RWPE2 (cell line): Measurements from ENCODE around the gene MYO3B.
"Not testable (repeated sequence)": the region's sequence is repeated elsewhere in the genome, so short reads cannot be mapped to it uniquely, and the experiment has no call there.

ENCODE experiments used
- ATAC-seq: fragments of 200-7000 bp; cut with Tn5 transposase; 3 replicates; pipeline ENCODE4 v1.9.1; 2021; ENCODE audit warnings: low read depth
- DNase-seq: peaks from one replicate; pipeline ENCODE4 v3.0.0-alpha.2; 2020; ENCODE audit warnings: low spot score
- H3K27ac ChIP-seq: fragments of 450-650 bp; 2 replicates; pipeline ENCODE4 v1.5.1; 2017; ENCODE audit warnings: mild to moderate bottlenecking; ENCODE audit not compliant: poor library complexity, severe bottlenecking
- H3K27me3 ChIP-seq: fragments of 250-450 bp; sonication (Bioruptor Pico); 2 replicates; pipeline ENCODE4 v1.5.1; 2021; ENCODE audit warnings: mild to moderate bottlenecking, moderate library complexity; ENCODE audit not compliant: insufficient read depth, poor library complexity, severe bottlenecking
- H3K36me3 ChIP-seq: fragments of 250-450 bp; sonication (Bioruptor Pico); 2 replicates; pipeline ENCODE4 v1.5.1; 2020; ENCODE audit warnings: low read depth, mild to moderate bottlenecking, moderate library complexity
- H3K4me1 ChIP-seq: fragments of 250-450 bp; sonication (Bioruptor Pico); 2 replicates; pipeline ENCODE4 v1.5.1; 2021; ENCODE audit warnings: mild to moderate bottlenecking, moderate library complexity; ENCODE audit not compliant: insufficient read depth, poor library complexity, severe bottlenecking
- H3K4me3 ChIP-seq: fragments of 250-450 bp; sonication (Bioruptor Pico); 2 replicates; pipeline ENCODE4 v1.5.1; 2021; ENCODE audit warnings: mild to moderate bottlenecking, moderate library complexity; ENCODE audit not compliant: severe bottlenecking
- H3K9me3 ChIP-seq: fragments of 250-450 bp; sonication (Bioruptor Pico); 2 replicates; pipeline ENCODE4 v1.5.1; 2021; ENCODE audit warnings: mild to moderate bottlenecking, moderate library complexity; ENCODE audit not compliant: severe bottlenecking
- CTCF ChIP-seq: fragments of 450-650 bp; IDR thresholded peaks from one replicate; pipeline ENCODE4 v1.5.1; 2017; ENCODE audit warnings: mild to moderate bottlenecking, moderate library complexity; ENCODE audit not compliant: poor library complexity, severe bottlenecking

MYO3B gene

DNA sequence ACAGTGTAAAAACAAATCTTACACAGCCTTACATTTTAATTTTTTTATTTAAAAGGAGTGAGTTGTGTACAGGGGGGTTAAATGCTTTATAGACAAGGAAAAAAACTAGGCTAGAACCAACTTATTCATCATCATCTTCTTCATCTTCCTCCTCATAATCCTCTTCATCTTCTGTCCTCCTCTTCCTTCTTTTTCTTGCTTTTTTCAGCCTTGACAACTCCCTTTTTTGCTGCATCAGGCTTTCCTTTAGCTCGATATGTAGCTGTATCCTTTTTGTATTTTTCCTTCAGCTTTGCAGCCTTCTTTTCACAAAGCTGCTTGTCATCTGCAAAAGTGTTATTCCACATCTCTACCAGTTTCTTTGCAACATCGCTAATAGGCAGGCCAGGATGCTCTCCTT is 423.5 kb downstream of the MYO3B start:
- ATAC-seq: no peak
- no peaks in the 10 kb centered on the region for H3K9me3 ChIP-seq
- no peak for DNase-seq

GRCh38 chr2:170605862-170606261 is 427.9 kb downstream of the MYO3B start:
- ATAC-seq: no peak

More for the DNA sequence above, 423.5 kb downstream of the MYO3B start:
- no peak for TF ChIP-seq CTCF
- Histone ChIP-seq H3K27me3 (no peaks in the 10 kb centered on the region), H3K4me3 (no peak overlapping the region), H3K36me3 (no peaks in the 10 kb centered on the region), H3K4me1 (no peaks in the 10 kb centered on the region), H3K27ac (no peak overlapping the region)

DNA sequence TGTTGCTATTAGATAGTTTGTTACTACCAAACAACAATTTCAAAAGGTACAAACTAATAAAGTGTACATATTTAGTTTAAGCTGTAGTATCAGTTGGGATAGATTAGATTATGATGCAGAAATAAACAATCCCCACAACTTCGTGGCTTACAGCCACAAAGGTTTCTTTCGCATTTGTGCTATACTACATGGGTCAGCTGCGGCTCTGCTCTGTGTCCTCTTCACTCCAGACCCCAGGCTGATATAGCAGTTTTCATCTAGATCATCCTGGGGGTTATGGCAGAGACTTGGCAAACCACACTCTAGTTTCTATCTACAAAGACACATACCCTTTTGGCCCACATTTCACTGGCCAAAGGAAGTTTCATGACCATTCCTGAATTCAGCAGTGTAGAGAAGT is 429.2 kb downstream of the MYO3B start:
- no peak for TF ChIP-seq CTCF
- H3K4me3 ChIP-seq: no peak overlapping the region
- H3K9me3 ChIP-seq: no peaks in the 10 kb centered on the region
- H3K4me1 ChIP-seq: no peaks in the 10 kb centered on the region
- ATAC-seq (no peak), DNase-seq (no peak)
- H3K27ac ChIP-seq: no peak overlapping the region
- no peaks in the 10 kb centered on the region for H3K27me3 ChIP-seq
- no peaks in the 10 kb centered on the region for H3K36me3 ChIP-seq

More at GRCh38 chr2:170605862-170606261, 427.9 kb downstream of the MYO3B start:
- no peak for TF ChIP-seq CTCF
- Histone ChIP-seq H3K36me3 (no peaks in the 10 kb centered on the region), H3K27me3 (no peaks in the 10 kb centered on the region), H3K27ac (no peak overlapping the region), H3K9me3 (no peaks in the 10 kb centered on the region), H3K4me3 (no peak overlapping the region), H3K4me1 (no peaks in the 10 kb centered on the region)
- DNase-seq: no peak

GRCh38 chr2:170610615-170611014 is 432.7 kb downstream of the MYO3B start:
- H3K4me1 ChIP-seq: no peaks in the 10 kb centered on the region
- H3K9me3 ChIP-seq: no peaks in the 10 kb centered on the region
- DNase-seq (no peak), ATAC-seq (no peak)
- H3K36me3 ChIP-seq: no peaks in the 10 kb centered on the region
- no peak overlapping the region for H3K4me3 ChIP-seq
- TF ChIP-seq CTCF: no peak
- H3K27ac ChIP-seq: no peak overlapping the region
- no peaks in the 10 kb centered on the region for H3K27me3 ChIP-seq

GRCh38 chr2:170618948-170619347 is 441.0 kb downstream of the MYO3B start:
- H3K4me1 ChIP-seq, DNase-seq, H3K9me3 ChIP-seq, H3K36me3 ChIP-seq, H3K4me3 ChIP-seq, ATAC-seq, H3K27me3 ChIP-seq, H3K27ac ChIP-seq: not testable (repeated sequence)

DNA sequence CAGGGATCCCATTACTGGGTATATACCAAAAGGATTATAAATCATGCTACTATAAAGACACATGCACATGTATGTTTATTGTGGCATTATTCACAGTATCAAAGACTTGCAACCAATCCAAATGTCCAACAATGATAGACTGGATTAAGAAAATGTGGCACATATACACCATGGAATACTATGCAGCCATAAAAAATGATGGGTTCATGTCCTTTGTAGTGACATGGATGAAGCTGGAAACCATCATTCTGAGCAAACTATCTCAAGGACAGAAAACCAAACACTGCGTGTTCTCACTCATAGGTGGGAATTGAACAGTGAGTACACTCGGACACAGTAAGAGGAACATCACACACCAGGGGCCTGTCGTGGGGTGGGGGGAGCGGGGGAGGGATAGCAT is 457.1 kb downstream of the MYO3B start:
- H3K4me3 ChIP-seq, DNase-seq, H3K9me3 ChIP-seq, ATAC-seq, H3K36me3 ChIP-seq, H3K27me3 ChIP-seq, H3K4me1 ChIP-seq, H3K27ac ChIP-seq: not testable (repeated sequence)
